ENCODE results near the gene POLL.

POLL gene

GRCh38 chr10:101571271-101571925 is 16.7 kb downstream of the POLL start:
- Mint-ChIP-seq H3K4me1 (ENCODE audit: low read depth) (peaks cover 15% of the 10 kb centered on the region), H3K4me3 (no peak overlapping the region), H3K9me3 (no peaks in the 10 kb centered on the region), H3K27ac (no peak overlapping the region), H3K27me3 (peaks cover 33% of the 10 kb centered on the region), H3K36me3 (ENCODE audit: low read depth) (no peaks in the 10 kb centered on the region)

- H3K36me3 Mint-ChIP-seq (ENCODE audit: low read depth) = no peaks in the 10 kb centered on the region
- H3K9me3 Mint-ChIP-seq = no peaks in the 10 kb centered on the region
- H3K27me3 Mint-ChIP-seq = peaks cover 41% of the 10 kb centered on the region
- peak overlapping the region; percentile 78 for H3K4me3 Mint-ChIP-seq
- H3K27ac Mint-ChIP-seq = no peak overlapping the region
- H3K4me1 Mint-ChIP-seq (ENCODE audit: low read depth) = peaks cover 18% of the 10 kb centered on the region
These were observed 17.4 kb downstream of the POLL start for GRCh38 chr10:101570428-101571270.

GRCh38 chr10:101569622-101570427 is 18.2 kb downstream of the POLL start:
- H3K4me3 Mint-ChIP-seq = peak overlapping the region; percentile 78
- no peaks in the 10 kb centered on the region for H3K9me3 Mint-ChIP-seq
- H3K27ac Mint-ChIP-seq = no peak overlapping the region
- H3K4me1 Mint-ChIP-seq (ENCODE audit: low read depth) = peaks cover 18% of the 10 kb centered on the region
- peaks cover 49% of the 10 kb centered on the region for H3K27me3 Mint-ChIP-seq
- no peaks in the 10 kb centered on the region for H3K36me3 Mint-ChIP-seq (ENCODE audit: low read depth)

GRCh38 chr10:101569323-101569621 is 18.8 kb downstream of the POLL start:
- H3K9me3 Mint-ChIP-seq = no peaks in the 10 kb centered on the region
- H3K27me3 Mint-ChIP-seq = peaks cover 52% of the 10 kb centered on the region
- peak overlapping the region; percentile 78 for H3K4me3 Mint-ChIP-seq
- H3K27ac Mint-ChIP-seq = no peak overlapping the region
- H3K36me3 Mint-ChIP-seq (ENCODE audit: low read depth) = no peaks in the 10 kb centered on the region
- peaks cover 18% of the 10 kb centered on the region for H3K4me1 Mint-ChIP-seq (ENCODE audit: low read depth)

GRCh38 chr10:101568054-101568745 is 19.9 kb downstream of the POLL start:
- H3K4me3 Mint-ChIP-seq = no peak overlapping the region
- peaks cover 57% of the 10 kb centered on the region for H3K27me3 Mint-ChIP-seq

GRCh38 chr10:101567165-101568006 is 20.7 kb downstream of the POLL start:
- peak overlapping the region; percentile 28 for H3K4me3 Mint-ChIP-seq
- H3K27ac Mint-ChIP-seq = no peak overlapping the region
- no peaks in the 10 kb centered on the region for H3K9me3 Mint-ChIP-seq
- peaks cover 18% of the 10 kb centered on the region for H3K4me1 Mint-ChIP-seq (ENCODE audit: low read depth)
- H3K36me3 Mint-ChIP-seq (ENCODE audit: low read depth) = no peaks in the 10 kb centered on the region
- peaks cover 57% of the 10 kb centered on the region for H3K27me3 Mint-ChIP-seq

More at GRCh38 chr10:101568054-101568745, 19.9 kb downstream of the POLL start:
- Mint-ChIP-seq H3K36me3 (ENCODE audit: low read depth) (no peaks in the 10 kb centered on the region), H3K9me3 (no peaks in the 10 kb centered on the region), H3K4me1 (ENCODE audit: low read depth) (peaks cover 18% of the 10 kb centered on the region), H3K27ac (no peak overlapping the region)

- Mint-ChIP-seq H3K9me3 (no peaks in the 10 kb centered on the region), H3K4me1 (ENCODE audit: low read depth) (peaks cover 18% of the 10 kb centered on the region), H3K36me3 (ENCODE audit: low read depth) (no peaks in the 10 kb centered on the region), H3K27me3 (peaks cover 57% of the 10 kb centered on the region), H3K4me3 (peak overlapping the region; percentile 28), H3K27ac (no peak overlapping the region)
These were observed 21.5 kb downstream of the POLL start for GRCh38 chr10:101566333-101567164.

GRCh38 chr10:101565936-101566332 is 22.1 kb downstream of the POLL start:
- H3K4me1 Mint-ChIP-seq (ENCODE audit: low read depth) = peaks cover 18% of the 10 kb centered on the region
- H3K27ac Mint-ChIP-seq = no peak overlapping the region
- H3K9me3 Mint-ChIP-seq = no peaks in the 10 kb centered on the region
- peaks cover 57% of the 10 kb centered on the region for H3K27me3 Mint-ChIP-seq
- H3K36me3 Mint-ChIP-seq (ENCODE audit: low read depth) = no peaks in the 10 kb centered on the region
- H3K4me3 Mint-ChIP-seq = no peak overlapping the region

- H3K4me3 Mint-ChIP-seq = no peak overlapping the region
- H3K27me3 Mint-ChIP-seq = peaks cover 57% of the 10 kb centered on the region
- no peaks in the 10 kb centered on the region for H3K36me3 Mint-ChIP-seq (ENCODE audit: low read depth)
- no peak overlapping the region for H3K27ac Mint-ChIP-seq
- peaks cover 15% of the 10 kb centered on the region for H3K4me1 Mint-ChIP-seq (ENCODE audit: low read depth)
- H3K9me3 Mint-ChIP-seq = no peaks in the 10 kb centered on the region
These were observed 22.6 kb downstream of the POLL start for GRCh38 chr10:101565370-101565900.

GRCh38 chr10:101564490-101564991 is 23.5 kb downstream of the POLL start:
- H3K27me3 Mint-ChIP-seq = peaks cover 53% of the 10 kb centered on the region
- H3K4me3 Mint-ChIP-seq = no peak overlapping the region
- H3K27ac Mint-ChIP-seq = no peak overlapping the region
- H3K4me1 Mint-ChIP-seq (ENCODE audit: low read depth) = peaks cover 11% of the 10 kb centered on the region
- H3K9me3 Mint-ChIP-seq = no peaks in the 10 kb centered on the region
- H3K36me3 Mint-ChIP-seq (ENCODE audit: low read depth) = no peaks in the 10 kb centered on the region

- Mint-ChIP-seq H3K4me1 (ENCODE audit: low read depth) (peaks cover 11% of the 10 kb centered on the region), H3K27me3 (peaks cover 43% of the 10 kb centered on the region), H3K9me3 (no peaks in the 10 kb centered on the region), H3K27ac (no peak overlapping the region), H3K4me3 (no peak overlapping the region), H3K36me3 (ENCODE audit: low read depth) (no peaks in the 10 kb centered on the region)
These were observed 24.5 kb downstream of the POLL start for GRCh38 chr10:101563497-101564040.

GRCh38 chr10:101563007-101563406 is 25.1 kb downstream of the POLL start:
- Mint-ChIP-seq H3K27me3 (peaks cover 38% of the 10 kb centered on the region), H3K4me1 (ENCODE audit: low read depth) (peaks cover 15% of the 10 kb centered on the region), H3K27ac (no peak overlapping the region), H3K36me3 (ENCODE audit: low read depth) (no peaks in the 10 kb centered on the region), H3K9me3 (no peaks in the 10 kb centered on the region), H3K4me3 (no peak overlapping the region)

GRCh38 chr10:101562231-101562630 is 25.8 kb downstream of the POLL start:
- Mint-ChIP-seq H3K27ac (no peak overlapping the region), H3K4me1 (ENCODE audit: low read depth) (peaks cover 16% of the 10 kb centered on the region), H3K9me3 (no peaks in the 10 kb centered on the region), H3K27me3 (peaks cover 30% of the 10 kb centered on the region), H3K36me3 (ENCODE audit: low read depth) (no peaks in the 10 kb centered on the region), H3K4me3 (no peak overlapping the region)
